ENCODE results near the gene CHTF18.

The CHTF18 gene

DNA sequence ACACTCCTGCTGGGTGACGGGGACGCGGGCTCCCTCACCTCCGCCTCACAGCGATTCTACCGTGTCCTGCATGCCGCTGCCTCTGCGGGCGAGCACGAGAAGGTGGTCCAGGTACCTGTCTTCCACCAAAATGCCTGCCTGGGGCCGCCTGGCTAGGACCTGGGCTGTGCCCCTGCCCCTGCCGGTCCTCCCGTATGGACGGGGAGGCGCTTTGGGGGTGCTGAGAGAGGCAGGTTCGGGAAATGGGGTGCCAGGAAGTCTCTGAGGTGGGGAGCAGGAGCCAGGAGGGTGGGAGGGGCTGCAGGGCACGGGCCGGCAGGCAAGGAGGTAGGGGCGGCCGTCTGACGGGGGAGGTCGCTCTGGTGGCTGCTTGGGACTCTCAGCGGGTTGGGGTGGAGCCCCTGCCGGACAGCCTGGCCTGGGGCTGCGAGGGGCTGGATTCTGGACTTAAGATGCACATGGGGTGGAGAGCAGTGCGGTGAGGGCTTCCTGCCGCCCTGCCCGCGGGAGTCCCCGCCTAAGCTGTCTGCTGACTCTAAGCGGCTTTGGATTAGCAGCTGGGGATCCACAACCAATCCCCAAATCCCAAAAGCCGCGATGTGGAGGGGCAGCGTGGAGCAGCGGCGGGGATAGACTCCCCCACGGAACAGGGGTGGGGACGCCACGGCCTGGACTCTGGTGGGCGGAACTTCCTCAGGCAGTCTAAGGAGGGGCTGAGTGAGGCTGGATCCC, 5.8 kb downstream of the CHTF18 start:
- no peak for DNase-seq

DNA sequence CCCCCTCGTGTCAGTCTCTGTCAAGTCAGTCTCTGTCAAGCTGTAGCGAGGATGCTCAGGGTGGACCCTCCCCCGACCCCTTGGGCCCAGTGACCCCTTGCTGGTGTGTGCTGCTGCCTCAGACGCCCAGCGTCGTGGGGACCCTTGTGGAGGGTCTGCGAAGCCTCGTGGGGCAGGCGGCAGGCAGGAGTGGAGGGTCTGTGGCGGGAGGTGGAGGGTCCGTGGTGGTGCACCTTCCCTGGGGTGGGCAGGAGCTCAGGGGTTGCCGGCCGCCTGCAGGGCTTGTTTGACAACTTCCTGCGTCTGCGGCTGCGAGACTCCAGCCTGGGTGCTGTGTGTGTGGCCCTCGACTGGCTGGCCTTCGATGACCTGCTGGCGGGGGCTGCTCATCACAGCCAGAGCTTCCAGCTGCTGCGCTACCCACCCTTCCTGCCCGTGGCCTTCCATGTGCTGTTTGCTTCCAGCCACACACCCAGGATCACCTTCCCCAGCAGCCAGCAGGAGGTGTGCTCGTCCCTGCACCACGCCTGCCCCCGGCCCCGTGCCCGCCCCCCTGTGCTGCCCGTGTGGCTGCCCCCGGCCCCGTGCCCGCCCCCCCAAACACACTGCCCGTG, 6.5 kb downstream of the CHTF18 start:
- DNase-seq = no peak

DNA sequence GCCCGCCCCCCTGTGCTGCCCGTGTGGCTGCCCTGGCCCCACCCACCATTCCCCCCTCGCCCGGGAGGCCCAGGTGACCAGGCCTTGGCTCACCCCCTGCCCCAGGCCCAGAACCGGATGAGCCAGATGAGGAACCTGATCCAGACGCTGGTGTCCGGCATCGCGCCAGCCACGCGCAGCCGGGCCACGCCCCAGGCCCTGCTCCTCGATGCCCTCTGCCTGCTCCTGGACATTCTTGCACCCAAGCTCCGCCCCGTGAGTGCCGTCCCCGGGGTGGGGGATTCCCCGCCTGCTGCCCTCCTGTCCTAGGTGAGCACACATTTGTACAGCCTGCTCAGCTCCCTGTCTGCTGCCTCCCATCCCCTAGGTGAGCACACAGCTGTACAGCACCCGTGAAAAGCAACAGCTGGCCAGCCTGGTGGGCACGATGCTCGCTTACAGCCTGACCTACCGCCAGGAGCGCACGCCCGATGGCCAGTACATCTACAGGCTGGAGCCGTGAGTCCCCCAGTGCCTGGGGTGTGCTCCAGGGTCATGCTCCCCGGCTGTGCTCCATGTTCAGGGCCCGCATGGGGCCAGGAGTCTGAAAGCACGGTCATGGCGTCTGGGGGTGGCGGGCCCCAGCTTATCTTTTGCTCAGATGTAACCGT, 7.3 kb downstream of the CHTF18 start:
- no peak for DNase-seq

DNA sequence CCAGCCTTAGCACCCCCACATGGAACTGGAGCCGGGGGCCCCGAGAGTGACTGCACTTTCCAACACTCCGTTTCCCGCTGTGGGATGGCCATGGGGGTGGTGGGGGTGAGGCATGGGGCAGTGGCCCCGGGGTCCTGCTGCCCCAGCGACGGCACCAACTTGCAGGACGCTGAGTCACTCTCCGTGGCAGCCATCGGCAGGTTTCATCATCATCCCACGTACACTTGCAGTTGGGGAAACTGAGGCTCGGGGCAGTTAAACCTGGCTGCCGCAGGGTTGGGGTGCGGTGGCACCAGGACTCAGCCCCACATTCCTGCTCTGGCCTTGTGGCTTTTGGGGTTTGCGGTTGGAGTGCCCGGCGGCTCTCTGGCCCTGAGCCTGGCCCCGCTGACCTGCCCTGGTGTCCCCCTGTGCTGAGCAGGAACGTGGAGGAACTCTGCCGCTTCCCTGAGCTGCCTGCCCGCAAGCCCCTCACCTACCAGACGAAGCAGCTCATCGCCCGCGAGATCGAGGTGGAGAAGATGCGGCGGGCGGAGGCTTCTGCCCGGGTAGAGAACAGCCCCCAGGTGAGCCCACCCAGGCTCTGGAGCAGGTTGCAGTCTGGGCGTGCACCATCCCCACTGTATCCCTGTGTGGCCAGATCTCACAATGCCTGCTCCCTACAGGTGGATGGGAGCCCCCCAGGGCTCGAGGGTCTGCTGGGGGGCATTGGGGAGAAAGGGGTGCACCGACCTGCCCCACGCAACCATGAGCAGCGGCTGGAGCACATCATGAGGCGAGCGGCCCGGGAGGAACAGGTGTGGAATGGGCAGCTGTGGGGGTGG, 8.1 kb downstream of the CHTF18 start:
- no peak for DNase-seq

DNA sequence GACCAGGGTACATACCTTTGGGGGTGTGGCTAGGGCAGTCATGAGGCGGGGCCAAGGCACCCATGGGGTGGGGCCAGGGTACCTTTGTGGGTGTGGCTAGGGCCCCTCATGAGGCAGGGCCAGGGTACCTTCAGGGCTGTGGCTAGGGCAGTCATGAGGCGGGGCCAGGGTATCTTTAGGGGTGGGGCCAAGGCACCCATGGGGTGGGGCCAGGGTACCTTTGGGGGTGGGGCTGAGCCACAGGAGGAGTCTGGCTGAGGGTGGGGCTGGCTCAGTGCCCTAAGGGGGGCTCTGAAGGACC, 8.7 kb downstream of the CHTF18 start:
- DNase-seq = no peak

DNA sequence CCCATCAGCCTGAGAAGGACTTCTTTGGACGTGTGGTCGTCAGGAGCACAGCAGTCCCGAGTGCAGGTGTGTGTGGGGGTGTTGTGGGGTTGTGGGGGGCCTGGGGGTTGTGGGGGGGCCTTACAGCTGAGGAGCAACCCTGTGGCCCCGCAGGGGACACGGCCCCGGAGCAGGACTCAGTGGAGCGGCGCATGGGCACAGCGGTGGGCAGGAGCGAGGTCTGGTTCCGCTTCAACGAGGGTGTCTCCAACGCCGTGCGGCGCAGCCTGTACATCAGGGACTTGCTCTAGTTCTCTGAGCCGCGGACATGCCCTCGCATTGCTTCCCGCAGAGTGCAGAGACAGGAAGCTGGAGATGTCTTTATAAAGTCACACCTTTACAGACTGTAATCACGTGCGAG, 9.3 kb downstream of the CHTF18 start:
- DNase-seq = no peak

DNA sequence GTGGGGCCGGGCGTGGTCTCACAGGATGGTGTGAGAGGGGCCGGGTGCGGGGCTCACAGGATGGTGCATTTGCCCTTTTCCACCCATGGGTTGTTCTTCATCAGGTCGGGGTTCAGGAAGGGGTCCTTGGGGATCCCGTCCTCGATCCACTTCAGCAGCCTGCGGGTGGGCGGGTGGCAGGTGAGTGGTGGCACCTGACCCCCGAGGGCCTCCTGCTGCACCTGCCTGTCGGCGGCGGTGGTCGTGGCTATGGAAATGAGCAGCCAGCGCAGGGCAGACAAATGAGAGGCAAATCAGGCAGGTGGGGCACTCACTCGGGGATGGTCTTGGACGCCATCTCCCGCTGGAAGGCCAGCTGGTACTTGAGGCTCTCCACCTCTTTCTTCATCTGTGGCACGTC, 10.2 kb downstream of the CHTF18 start:
- peak in 1 of 2 experiments; percentile 37 for DNase-seq

DNA sequence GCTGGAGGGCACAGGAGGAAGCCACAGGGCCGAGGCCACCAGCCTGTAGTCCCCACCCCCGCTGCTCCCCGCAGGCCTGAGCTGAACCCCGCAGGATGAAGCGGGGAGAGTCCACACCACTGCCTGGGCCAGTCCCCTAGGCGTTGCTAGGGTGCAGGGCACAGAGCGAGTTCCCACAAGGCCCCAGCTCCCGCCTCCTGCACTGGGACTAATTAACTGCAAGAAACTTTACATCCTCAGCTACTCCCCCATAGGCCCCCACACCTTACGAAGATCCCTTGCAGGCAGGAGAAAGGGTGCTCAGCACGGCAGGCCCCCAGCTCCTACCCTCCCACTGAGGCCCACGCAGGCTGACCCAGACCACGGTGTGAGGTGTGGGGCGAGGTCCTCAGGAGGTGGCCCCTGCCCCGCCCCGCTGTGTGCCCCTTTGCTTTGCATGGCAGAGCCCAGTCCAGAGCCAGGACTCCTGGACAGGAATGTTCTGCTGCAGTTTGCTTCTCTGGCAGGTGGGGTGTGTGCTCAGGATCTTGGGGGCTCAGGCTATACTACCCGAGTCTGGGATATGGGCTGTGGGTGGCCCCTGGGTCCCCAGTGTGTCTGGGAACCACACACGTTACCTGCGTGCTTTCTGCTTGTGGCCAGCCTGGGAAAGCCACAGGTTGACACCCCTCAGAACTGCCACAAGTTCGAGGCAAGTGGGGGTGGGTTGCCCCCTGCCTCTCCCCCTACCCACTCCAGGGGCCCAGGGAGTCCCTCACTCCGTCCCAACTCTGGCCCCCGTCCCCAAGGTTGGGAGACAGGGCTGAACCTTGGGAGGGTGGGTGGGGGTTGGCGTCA, 10.9 kb downstream of the CHTF18 start:
- no peak for DNase-seq

DNA sequence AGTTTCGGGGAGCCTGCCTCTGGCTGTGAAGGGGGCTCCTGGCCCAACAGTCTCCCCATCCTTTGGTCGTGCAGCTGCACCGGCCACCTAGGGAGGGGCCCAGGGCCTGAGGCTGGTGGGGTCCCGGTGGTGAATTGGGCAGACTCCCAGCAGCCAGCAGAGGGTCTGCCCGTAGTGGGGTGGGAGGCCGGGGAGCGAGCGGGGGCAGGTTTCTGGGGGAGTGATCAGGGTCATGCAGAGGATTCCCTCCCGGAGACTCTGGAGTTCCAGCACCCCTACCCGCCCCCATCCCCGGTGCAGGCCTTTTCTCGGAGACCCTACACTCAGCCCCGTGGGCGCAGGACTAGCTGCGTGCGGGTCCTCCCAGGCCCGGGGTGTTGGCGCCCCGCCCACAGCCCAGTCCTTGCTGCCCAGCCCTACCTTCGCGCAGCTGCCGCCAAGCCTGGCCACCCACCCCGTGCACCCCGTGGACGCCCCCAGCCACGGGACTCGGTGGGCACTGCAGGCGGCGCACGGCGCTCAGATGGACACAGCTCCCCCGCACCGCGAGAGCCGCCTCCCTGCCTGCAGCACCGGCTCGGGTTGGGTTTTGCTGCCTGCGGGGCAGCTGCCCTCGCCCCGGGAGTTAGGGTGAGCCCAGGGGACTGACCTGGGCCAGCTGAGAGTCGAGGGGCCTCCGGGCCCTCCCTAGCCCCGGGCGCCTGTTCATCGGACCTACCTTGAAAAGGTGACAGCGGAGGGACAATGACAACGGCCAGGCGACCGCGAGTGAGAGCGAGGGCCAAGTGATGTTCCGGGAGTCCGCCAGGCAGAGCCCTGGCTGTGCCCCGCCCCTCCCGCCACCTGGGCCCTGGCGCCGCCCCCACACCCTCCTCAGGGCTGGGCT, 11.8 kb downstream of the CHTF18 start, which contains the start of gene GNG13:
Gene GNG13 (minus strand): TSS at position 787 of the 886 bp plus-strand sequence. CDS start 1,657 bp downstream, outside the sequence.
- DNase-seq = no peak

DNA sequence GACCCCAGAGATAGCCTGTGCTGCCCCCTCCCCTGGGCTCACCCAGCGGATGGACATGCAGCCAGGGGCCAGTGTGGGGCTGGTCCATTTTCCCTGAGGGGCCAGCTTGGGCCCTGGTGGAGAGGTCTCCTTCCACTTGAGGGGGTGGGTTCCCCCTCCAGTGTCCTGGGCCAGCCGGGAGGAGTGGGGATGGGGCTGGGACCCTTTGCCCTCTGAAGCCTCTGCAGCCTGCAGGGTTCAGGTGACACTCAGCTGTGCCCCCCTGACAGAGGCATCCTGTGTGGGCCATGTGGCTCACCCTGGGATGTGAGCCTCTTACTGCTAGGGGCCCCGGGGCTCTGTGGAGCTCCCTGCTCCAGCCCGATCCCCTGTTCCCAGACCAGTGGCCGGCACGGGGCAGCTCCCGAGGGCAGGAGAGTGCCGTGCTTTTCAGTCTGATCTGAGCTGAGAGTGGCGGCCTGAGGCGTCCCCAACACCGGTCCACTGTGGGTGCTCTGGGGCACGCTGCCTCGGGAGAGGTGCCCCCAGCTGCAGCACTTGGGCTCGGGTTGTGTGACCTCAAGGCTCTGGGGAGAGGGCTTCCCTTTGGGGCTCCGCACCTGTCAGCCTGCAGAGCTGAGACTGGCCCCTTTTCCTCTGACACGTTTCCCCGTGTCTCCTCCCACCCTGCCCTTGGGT, 12.6 kb downstream of the CHTF18 start:
- DNase-seq = no peak

DNA sequence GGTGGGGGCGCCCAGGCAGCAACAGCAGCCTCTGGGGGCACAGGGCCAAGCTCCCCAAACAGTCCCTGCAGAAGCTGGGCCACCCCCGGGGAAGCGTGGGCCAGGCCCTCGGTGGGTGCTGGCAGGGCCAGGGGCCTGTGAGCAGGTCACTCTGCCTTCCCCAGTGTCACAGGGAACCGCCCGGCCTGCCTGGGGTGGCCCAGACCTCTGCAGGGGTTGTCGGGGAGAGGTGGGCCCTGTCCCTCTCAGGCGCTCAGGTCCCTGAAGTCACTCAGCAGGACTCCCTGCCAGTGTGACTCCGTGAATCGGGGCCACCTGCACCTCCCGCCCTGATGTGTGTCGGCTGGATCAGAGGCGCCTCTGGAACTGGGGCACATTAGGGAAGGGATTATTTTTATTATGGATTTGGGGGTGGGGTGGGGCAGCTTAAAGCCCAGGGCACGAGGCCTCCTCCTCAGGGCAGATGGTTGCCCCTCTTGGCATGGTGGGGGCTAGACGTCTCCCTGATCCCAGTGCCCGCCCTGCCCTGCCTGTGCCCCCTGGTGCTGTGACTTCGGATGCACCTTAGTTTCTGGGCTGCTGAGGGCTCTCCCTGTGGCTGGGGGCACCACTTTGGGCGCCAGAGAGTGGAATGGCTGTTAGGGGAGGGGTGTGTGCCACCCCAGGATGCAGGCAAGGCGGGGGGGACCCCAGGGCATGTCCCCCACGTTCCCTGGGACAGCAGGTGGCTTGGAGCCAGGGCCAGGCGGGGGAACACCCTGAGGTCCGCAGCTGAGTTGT, 13.4 kb downstream of the CHTF18 start:
- DNase-seq = peak; percentile 30 to 41

DNA sequence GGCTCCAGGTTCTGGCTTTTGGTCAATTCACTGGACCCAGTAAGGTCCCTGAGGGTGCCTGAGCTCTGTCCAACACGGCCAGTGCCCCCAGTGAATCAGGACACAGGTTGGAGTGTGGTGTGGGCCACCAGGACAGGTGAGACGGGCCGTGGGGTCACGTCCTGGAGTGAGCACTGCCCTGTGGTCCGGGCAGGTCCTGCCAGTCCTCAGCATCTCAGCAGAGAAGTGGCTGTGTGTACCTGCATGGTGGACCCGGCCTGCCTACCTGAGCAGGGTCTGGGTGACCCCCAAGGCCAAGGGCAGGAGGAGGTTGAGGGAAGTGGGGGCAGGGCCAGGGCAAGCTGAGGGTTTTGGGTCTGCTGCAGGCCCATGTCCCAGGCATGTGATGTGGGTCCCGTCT, 14.0 kb downstream of the CHTF18 start:
- no peak for DNase-seq

DNA sequence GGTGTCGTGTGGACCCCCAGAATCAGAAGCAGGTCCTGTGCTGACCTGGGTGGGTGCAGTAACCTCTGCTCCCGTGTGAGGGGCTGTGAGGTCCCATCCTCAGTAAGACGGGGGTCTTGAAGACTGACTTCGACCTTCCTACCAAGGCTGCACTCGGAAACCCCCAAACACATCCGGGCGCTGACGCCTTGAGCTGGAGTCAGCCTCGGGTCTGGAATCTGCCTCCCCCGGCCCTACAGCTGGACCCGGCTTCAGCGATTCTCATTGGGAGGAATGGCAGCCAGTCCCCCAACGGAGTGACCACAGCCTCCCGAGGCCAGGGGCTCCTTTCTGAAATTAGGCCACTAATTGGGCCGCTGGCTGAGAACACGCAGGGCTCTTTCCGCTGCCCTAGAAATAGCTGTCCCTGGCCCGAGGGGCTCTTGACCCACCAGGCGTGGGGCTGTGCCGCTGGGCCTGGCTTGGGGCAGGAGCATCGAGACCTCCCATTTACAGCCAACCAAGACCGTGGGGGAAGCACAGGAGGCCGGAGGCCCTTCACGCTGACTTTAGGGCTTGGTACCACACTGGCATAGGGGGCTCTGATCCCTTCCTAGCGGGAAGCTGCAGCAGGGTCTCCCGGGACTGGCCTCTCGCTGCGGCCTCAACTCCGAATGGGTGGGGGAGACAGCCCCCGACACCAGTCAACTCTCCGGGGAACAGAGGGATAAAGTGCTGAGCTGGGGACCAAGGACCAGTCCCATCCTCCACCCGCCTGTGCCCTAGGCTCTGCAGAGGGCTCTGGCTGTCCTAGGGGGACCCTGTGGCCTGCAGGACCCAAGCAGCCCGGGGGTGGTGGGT, 14.7 kb downstream of the CHTF18 start:
- no peak for DNase-seq

DNA sequence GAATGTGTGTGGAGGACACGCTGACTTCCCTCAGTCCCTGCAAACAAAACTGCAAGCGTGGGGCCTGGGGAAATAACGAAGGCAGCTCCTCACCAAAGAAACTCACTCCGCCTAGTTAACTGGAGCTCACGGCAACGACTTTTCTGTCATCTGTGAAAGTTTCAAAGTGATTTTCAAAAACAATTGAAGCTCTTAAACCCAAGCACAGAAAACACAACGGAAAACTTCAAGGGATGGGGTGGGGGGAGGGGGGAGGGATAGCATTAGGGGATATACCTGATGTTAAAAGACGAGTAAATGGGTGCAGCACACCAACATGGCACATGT, 15.3 kb downstream of the CHTF18 start:
- no peak for DNase-seq

DNA sequence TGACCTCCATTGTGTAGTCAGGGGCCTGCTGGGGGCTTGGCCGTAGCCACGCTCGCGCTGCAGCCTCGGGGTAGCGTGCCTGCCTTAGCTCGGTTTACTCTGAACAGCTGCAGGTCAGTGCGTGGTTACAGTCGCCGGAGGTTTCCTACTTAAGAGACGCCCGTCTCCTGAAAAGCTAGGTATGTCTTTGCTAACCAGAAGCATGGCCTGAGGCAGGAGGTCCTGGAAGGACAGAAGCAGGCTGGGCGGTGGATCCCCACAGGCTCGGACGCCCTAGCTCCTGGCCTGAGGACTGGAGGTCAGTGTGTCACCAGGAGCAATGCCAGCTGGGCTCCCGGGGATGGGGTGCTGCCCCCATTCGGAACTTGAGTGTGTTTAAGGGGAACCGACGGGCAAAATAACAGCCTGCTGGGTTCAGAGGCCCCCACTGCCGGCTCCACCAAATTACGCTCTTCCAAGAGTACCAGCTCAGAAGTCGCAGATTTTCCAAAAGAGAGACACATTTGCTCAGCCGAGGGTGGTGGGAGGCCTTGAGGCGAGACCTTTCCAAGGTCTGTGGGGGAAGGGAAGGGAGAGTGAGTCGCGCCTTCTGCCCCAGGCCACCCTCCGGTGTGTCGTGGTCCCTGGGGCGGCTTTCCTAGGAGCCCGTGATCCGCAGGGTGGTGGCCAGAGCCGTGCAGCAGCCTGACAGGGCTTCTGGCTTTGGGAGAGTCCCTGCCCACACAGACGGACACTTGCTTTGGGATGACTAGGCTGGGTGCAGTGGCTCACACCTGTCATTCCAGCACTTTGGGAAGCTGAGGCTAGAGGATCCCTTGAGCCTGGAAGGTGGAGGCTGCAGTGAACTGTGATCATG, 16.0 kb downstream of the CHTF18 start:
- DNase-seq = peak in 1 of 2 experiments; percentile 40

DNA sequence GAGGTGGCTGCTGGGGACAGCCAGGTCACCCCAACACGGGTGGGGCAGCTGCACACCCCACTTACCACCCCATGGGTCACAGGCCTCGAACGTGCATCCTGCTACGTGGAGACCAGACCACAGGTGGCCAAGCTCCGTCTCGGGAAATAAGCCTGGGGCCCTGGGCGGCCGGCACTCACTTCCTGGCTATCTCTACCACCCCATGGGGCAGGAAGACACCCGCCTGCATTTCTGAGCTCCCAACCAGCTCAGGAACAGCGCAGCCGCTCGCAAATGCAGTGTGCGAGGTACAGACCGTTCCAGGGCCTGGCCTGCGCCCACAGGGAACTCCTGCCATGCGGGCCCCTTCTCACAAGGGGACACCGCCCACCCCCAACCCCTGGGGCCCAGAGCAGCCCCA, 17.1 kb downstream of the CHTF18 start:
- DNase-seq = no peak

DNA sequence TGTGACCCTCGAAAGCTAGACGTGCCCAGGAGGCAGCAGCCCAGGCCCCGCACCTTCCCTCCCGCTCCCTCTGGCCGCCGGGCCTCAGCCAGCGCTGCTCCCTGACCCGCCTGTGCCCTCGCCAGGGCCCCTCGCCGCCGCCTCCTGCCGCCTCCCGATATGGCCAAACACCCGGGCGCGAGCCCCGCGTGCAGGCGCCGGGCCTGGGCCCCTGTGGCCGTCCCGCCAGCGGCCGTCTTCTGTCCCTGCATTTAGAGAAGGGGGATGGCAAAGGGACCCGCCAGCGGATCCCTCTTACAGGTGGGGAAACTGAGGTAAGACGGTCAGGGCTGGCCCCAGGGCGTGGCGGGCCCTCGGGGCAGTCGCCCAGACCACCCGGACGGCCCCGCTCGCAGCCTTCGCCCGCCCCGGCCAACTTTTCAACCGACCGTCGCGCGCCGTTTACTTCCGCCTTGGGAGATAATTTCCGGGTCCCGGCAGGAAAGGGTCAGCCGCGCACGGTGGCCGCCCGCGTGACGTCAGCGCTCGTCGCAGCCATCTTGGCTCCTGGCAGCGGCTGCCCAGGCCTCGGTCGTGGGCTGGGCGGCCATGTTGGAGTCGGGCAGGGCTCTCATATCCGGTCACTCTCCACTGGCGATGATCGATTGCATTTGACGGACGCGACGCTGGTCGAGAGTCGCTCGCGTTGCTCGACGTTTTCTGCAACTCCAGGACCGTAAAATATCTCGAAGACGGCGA, 19.1 kb downstream of the CHTF18 start:
- DNase-seq = peak; percentile 83 to 89

DNA sequence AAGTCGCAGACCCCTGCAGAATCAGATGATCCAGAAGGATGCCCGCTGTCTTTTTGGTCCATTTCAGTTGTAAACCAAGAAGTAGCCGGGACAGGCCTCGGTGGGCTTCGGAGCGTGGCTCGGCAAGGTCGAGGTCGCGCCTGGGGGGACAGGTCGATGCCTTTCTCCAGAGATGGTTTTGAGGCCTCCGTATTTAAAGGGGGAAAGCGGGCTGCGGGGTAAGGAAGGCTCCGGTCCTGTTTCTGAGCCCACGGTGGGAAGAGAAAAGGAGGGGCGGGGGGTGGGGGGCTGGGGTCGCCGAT, 19.6 kb downstream of the CHTF18 start:
- no peak for DNase-seq
